Endothelial cell of umbilical vein (primary cell): ENCODE data around the gene EPB41L4B.

Experiments used
- EZH2 ChIP-seq: IDR thresholded peaks from 2 replicates; pipeline ENCODE4 v1.6.1; 2012; ENCODE audit warnings: borderline replicate concordance, low read depth, mild to moderate bottlenecking, moderate library complexity, low read length, inconsistent platforms; ENCODE audit not compliant: severe bottlenecking
- POLR2AphosphoS5 ChIP-seq: IDR thresholded peaks from 2 replicates; pipeline ENCODE4 v1.6.1; 2012; ENCODE audit warnings: low read depth, mild to moderate bottlenecking, control low read depth, low read length, moderate library complexity; ENCODE audit not compliant: insufficient read depth
- TF ChIP-seq, protein P1 (sequence below), 2 donors: IDR thresholded peaks; 1 replicate in 1 of 2; 2 replicates in 1 of 2; pipeline ENCODE4 v1.5.1; 2011; ENCODE audit warnings: low read length in 2 of 2, mild to moderate bottlenecking in 2 of 2, moderate library complexity in 2 of 2, control low read depth in 1 of 2, inconsistent platforms in 1 of 2, low read depth in 1 of 2; ENCODE audit not compliant: insufficient read depth in 1 of 2; ENCODE audit errors: extremely low read depth in 1 of 2

DNA sequence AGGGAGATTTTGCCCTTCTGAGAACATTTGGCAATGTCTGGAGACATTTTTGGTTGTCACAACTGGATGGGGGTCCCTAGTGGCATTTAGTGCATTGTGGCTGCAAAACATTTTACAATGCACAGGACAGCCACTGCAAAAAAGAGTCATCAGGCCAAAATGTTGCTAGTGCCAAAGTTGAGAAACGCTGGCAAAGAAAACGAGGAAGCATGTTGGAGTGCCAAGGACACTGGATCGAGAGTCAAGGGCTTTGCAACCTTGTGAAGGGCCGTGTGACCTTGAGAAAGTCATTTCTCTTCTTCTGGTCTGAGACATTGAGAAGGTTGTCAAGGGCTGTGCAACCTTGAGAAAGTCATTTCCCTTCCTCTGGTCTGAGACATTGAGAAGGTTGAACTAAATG lies 108.1 kb downstream of the EPB41L4B start:
- TF ChIP-seq POLR2AphosphoS5, result no peak
- TF ChIP-seq, protein P1, sequence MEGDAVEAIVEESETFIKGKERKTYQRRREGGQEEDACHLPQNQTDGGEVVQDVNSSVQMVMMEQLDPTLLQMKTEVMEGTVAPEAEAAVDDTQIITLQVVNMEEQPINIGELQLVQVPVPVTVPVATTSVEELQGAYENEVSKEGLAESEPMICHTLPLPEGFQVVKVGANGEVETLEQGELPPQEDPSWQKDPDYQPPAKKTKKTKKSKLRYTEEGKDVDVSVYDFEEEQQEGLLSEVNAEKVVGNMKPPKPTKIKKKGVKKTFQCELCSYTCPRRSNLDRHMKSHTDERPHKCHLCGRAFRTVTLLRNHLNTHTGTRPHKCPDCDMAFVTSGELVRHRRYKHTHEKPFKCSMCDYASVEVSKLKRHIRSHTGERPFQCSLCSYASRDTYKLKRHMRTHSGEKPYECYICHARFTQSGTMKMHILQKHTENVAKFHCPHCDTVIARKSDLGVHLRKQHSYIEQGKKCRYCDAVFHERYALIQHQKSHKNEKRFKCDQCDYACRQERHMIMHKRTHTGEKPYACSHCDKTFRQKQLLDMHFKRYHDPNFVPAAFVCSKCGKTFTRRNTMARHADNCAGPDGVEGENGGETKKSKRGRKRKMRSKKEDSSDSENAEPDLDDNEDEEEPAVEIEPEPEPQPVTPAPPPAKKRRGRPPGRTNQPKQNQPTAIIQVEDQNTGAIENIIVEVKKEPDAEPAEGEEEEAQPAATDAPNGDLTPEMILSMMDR (IDR thresholded peaks at IDR 0.05; ENCODE audit: extremely low read depth in 1 of 2, insufficient read depth in 1 of 2, low read depth in 1 of 2, low read length in 2 of 2), result no peak
- no peak for TF ChIP-seq EZH2
